ENCODE results near the gene RRAGA. TPM values are rescaled to one million over a fixed set of nuclear protein-coding genes. Genes with fewer than 3 reads are reported as not detected.

Gene RRAGA
- total RNA-seq, 1 experiment from 2014 or later, result 5.9 TPM

Other genes starting within 250 kb of the RRAGA start
- not detected in 2 replicates for gene SAXO1, start 16.2 kb upstream of the RRAGA start, total RNA-seq (2014; rRNA removed; shearing (Covaris generic))
- gene HAUS6, start 53.5 kb downstream of the RRAGA start, total RNA-seq (2014; rRNA removed; shearing (Covaris generic)), result 13.5 and 14.0 TPM in 2 replicates
- gene PLIN2, start 78.1 kb downstream of the RRAGA start, total RNA-seq (2014; rRNA removed; shearing (Covaris generic)), result 24.2 and 27.6 TPM in 2 replicates
- 10.6 and 14.8 TPM in 2 replicates for gene DENND4C, start 181.3 kb downstream of the RRAGA start, total RNA-seq (2014; rRNA removed; shearing (Covaris generic))